Esophagus (tissue), 2 donors: ENCODE results near the gene PLCB1. TPM values are rescaled to one million over a fixed set of nuclear protein-coding genes. Genes with fewer than 3 reads are reported as not detected.

Source experiments
- H3K27ac ChIP-seq, 2 donors: one replicate each; pipeline ENCODE4 v1.5.1; 2013; ENCODE audit warnings: low read depth in 2 of 2, mild to moderate bottlenecking in 2 of 2, inconsistent platforms in 1 of 2, low read length in 1 of 2, moderate library complexity in 1 of 2
- H3K27me3 ChIP-seq, 2 donors: one replicate each; pipeline ENCODE4 v1.6.1; 2013; ENCODE audit warnings: low read length in 2 of 2, control low read depth in 1 of 2, mild to moderate bottlenecking in 1 of 2; ENCODE audit not compliant: insufficient read depth in 2 of 2, control insufficient read depth in 1 of 2
- H3K36me3 ChIP-seq, 2 donors: one replicate each; pipeline ENCODE4 v1.6.1; 2013; ENCODE audit warnings: low read length in 1 of 2; ENCODE audit not compliant: control insufficient read depth in 2 of 2, insufficient read depth in 2 of 2
- H3K4me1 ChIP-seq, 2 donors: one replicate each; pipeline ENCODE4 v1.6.1; 2013; ENCODE audit warnings: low read length in 1 of 2; ENCODE audit not compliant: control insufficient read depth in 2 of 2, insufficient read depth in 2 of 2
- H3K4me3 ChIP-seq, 2 donors: one replicate each; pipeline ENCODE4 v1.5.1; 2013; ENCODE audit warnings: low read length in 2 of 2, mild to moderate bottlenecking in 2 of 2, low read depth in 1 of 2, moderate library complexity in 1 of 2
- H3K9me3 ChIP-seq, 2 donors: one replicate each; pipeline ENCODE4 v1.6.1; 2013; ENCODE audit warnings: mild to moderate bottlenecking in 2 of 2, low read depth in 1 of 2, low read length in 1 of 2, moderate library complexity in 1 of 2; ENCODE audit not compliant: control insufficient read depth in 2 of 2, insufficient read depth in 1 of 2
- WGBS, 2 donors: extraction: QIAGEN DNeasy Blood & Tissue Kit; methylation state at CpG; one replicate each; pipeline ENCODE4 v1.1.7; 2013; 5-methylcytosine and 5-hydroxymethylcytosine counted together
- polyA plus RNA-seq, 2 donors: library from polyadenylated mRNA; stranded (reverse); fragments of 200-250 nt; gene quantifications; one replicate each; pipeline ENCODE4 v1.2.3, GENCODE V29; 2013
- donor health status: healthy with polysubstance abuse.
- donor health status: Bipolar disorder and iron deficiency.

Gene PLCB1
- polyA plus RNA-seq, 2 donors: 1.7 to 3.0 TPM

GRCh38 chr20:8855315-8855714 is 723.2 kb downstream of the PLCB1 start:
- H3K27ac ChIP-seq: no peak overlapping the region
- H3K9me3 ChIP-seq: no peaks in the 10 kb centered on the region
- H3K4me1 ChIP-seq: no peaks in the 10 kb centered on the region
- no peaks in the 10 kb centered on the region for H3K36me3 ChIP-seq
- H3K4me3 ChIP-seq: no peak overlapping the region
- H3K27me3 ChIP-seq: no peaks in the 10 kb centered on the region

- 95 to 96% methylated on average over 1 of the region's 1 CpG for WGBS, 2 donors
- H3K27ac ChIP-seq: no peak overlapping the region
Observed at GRCh38 chr20:8856668-8857067, 724.6 kb downstream of the PLCB1 start.

GRCh38 chr20:8858181-8858787 is 726.2 kb downstream of the PLCB1 start:
- WGBS, 2 donors: 55 to 69% methylated on average over 4 of the region's 4 CpGs
- H3K36me3 ChIP-seq: peaks cover 0 to 2% of the 10 kb centered on the region in 2 donors
- H3K27me3 ChIP-seq: no peaks in the 10 kb centered on the region
- no peak overlapping the region for H3K27ac ChIP-seq
- no peak overlapping the region for H3K4me3 ChIP-seq
- H3K9me3 ChIP-seq: no peaks in the 10 kb centered on the region
- no peaks in the 10 kb centered on the region for H3K4me1 ChIP-seq

More at GRCh38 chr20:8856668-8857067, 724.6 kb downstream of the PLCB1 start:
- Histone ChIP-seq H3K27me3 (no peaks in the 10 kb centered on the region), H3K4me3 (no peak overlapping the region), H3K9me3 (no peaks in the 10 kb centered on the region), H3K4me1 (no peaks in the 10 kb centered on the region), H3K36me3 (no peaks in the 10 kb centered on the region)

GRCh38 chr20:8860011-8860495 is 728.0 kb downstream of the PLCB1 start:
- H3K9me3 ChIP-seq: no peaks in the 10 kb centered on the region
- no peaks in the 10 kb centered on the region for H3K27me3 ChIP-seq
- no peaks in the 10 kb centered on the region for H3K4me1 ChIP-seq
- H3K27ac ChIP-seq: no peak overlapping the region
- no peak overlapping the region for H3K4me3 ChIP-seq
- H3K36me3 ChIP-seq: peaks cover 0 to 2% of the 10 kb centered on the region in 2 donors
- WGBS, 2 donors: 47 to 58% methylated on average over 2 of the region's 2 CpGs

GRCh38 chr20:8862092-8862491 is 730.0 kb downstream of the PLCB1 start:
- 94 to 95% methylated on average over 4 of the region's 4 CpGs for WGBS, 2 donors
- H3K4me3 ChIP-seq: no peak overlapping the region
- no peak overlapping the region for H3K27ac ChIP-seq
- H3K36me3 ChIP-seq: peaks cover 0 to 2% of the 10 kb centered on the region in 2 donors
- no peaks in the 10 kb centered on the region for H3K9me3 ChIP-seq
- H3K27me3 ChIP-seq: no peaks in the 10 kb centered on the region
- no peaks in the 10 kb centered on the region for H3K4me1 ChIP-seq

- Histone ChIP-seq H3K9me3 (no peaks in the 10 kb centered on the region), H3K27me3 (no peaks in the 10 kb centered on the region), H3K4me3 (no peak overlapping the region), H3K36me3 (peaks cover 0 to 2% of the 10 kb centered on the region in 2 donors), H3K4me1 (no peaks in the 10 kb centered on the region), H3K27ac (no peak overlapping the region)
- 92 to 93% methylated on average over 3 of the region's 3 CpGs for WGBS, 2 donors
Observed at GRCh38 chr20:8865636-8866035, 733.6 kb downstream of the PLCB1 start.

GRCh38 chr20:8867038-8867740 is 735.1 kb downstream of the PLCB1 start:
- no peaks in the 10 kb centered on the region for H3K9me3 ChIP-seq
- WGBS, 2 donors: 88% methylated on average over 7 of the region's 7 CpGs
- no peaks in the 10 kb centered on the region for H3K4me1 ChIP-seq
- H3K27ac ChIP-seq: no peak overlapping the region
- H3K36me3 ChIP-seq: peaks cover 0 to 2% of the 10 kb centered on the region in 2 donors
- no peaks in the 10 kb centered on the region for H3K27me3 ChIP-seq
- H3K4me3 ChIP-seq: no peak overlapping the region

- WGBS, 2 donors: 83 to 86% methylated on average over 1 of the region's 1 CpG
Observed at GRCh38 chr20:8870652-8871051, 738.6 kb downstream of the PLCB1 start.

GRCh38 chr20:8874437-8874836 is 742.4 kb downstream of the PLCB1 start:
- H3K9me3 ChIP-seq: no peaks in the 10 kb centered on the region
- H3K4me3 ChIP-seq: no peak overlapping the region
- 56 to 69% methylated on average over 1 of the region's 1 CpG for WGBS, 2 donors
- H3K27ac ChIP-seq: no peak overlapping the region
- no peaks in the 10 kb centered on the region for H3K27me3 ChIP-seq
- H3K4me1 ChIP-seq: no peaks in the 10 kb centered on the region
- peaks cover 0 to 2% of the 10 kb centered on the region in 2 donors for H3K36me3 ChIP-seq

More at GRCh38 chr20:8870652-8871051, 738.6 kb downstream of the PLCB1 start:
- H3K27ac ChIP-seq: no peak overlapping the region
- H3K4me3 ChIP-seq: no peak overlapping the region
- no peaks in the 10 kb centered on the region for H3K4me1 ChIP-seq
- no peaks in the 10 kb centered on the region for H3K27me3 ChIP-seq
- no peaks in the 10 kb centered on the region for H3K9me3 ChIP-seq
- H3K36me3 ChIP-seq: no peaks in the 10 kb centered on the region

GRCh38 chr20:8875586-8875985 is 743.5 kb downstream of the PLCB1 start:
- Histone ChIP-seq H3K4me3 (no peak overlapping the region), H3K27me3 (no peaks in the 10 kb centered on the region), H3K4me1 (no peaks in the 10 kb centered on the region), H3K36me3 (peaks cover 0 to 2% of the 10 kb centered on the region in 2 donors), H3K9me3 (no peaks in the 10 kb centered on the region), H3K27ac (no peak overlapping the region)
